Measurements from ENCODE around the gene MYO1G. TPM values are rescaled to one million over a fixed set of nuclear protein-coding genes. Genes with fewer than 3 reads are reported as not detected.

MYO1G gene
- total and polyA plus RNA-seq, 9 of the 15 experiments (the other 6 are each of a cell fraction or from before 2014, with no cell fraction given) = 0.03 to 0.62 (median 0.13) TPM; not detected in 1

- TF ChIP-seq RNF219 (CRISPR knock-in tag; IDR thresholded peaks at IDR 0.05) (no peak), BRF1 (IDR thresholded peaks at IDR 0.05; ENCODE audit: borderline replicate concordance, extremely low read depth, insufficient read length) (no peak), SAFB (IDR thresholded peaks at IDR 0.05; ENCODE audit: borderline replicate concordance, low read depth, low read length) (no peak), KLF16 (IDR thresholded peaks at IDR 0.05) (peak; percentile 49; the same call in 1 of the 2 replicates), RAD21 (CRISPR knock-in tag; conservative IDR thresholded peaks at IDR 0.05 in 1 of 2, IDR thresholded peaks at IDR 0.05 in 1 of 2) (peak; percentile 85 to 93), U2AF1 (optimal IDR thresholded peaks at IDR 0.05; ENCODE audit: low read depth, low read length) (no peak), ZNF444 (CRISPR knock-in tag; IDR thresholded peaks at IDR 0.05) (no peak), NR0B1 (IDR thresholded peaks at IDR 0.05; ENCODE audit: partially characterized antibody) (no peak), FOXP1 (CRISPR knock-in tag; IDR thresholded peaks at IDR 0.05) (no peak), ZNF79 (CRISPR knock-in tag; IDR thresholded peaks at IDR 0.05; ENCODE audit: low read depth) (no peak), ZNF583 (CRISPR knock-in tag; IDR thresholded peaks at IDR 0.05) (no peak), POLR3A (IDR thresholded peaks at IDR 0.05; ENCODE audit: borderline replicate concordance, extremely low read depth, insufficient read depth, insufficient read length) (no peak), STAT6 (CRISPR knock-in tag; IDR thresholded peaks at IDR 0.05) (no peak), BHLHE40 (IDR thresholded peaks at IDR 0.05; ENCODE audit: low read length) (no peak), PURB (CRISPR knock-in tag; IDR thresholded peaks at IDR 0.05; ENCODE audit: low read depth) (no peak), MYNN (IDR thresholded peaks at IDR 0.05) (0 out of 2 replicates have a peak, but pooled peaks have one; percentile 28), MYNN (CRISPR knock-in tag; IDR thresholded peaks at IDR 0.05) (no peak), TRIM28 (IDR thresholded peaks at IDR 0.05) (no peak)
Observed at GRCh38 chr7:44973610-44974401, 5.0 kb downstream of the MYO1G start (continued).
